ENCODE measurements around the gene CPB2.

Gene CPB2

GRCh38 chr13:46025157-46025556 lies 79.7 kb downstream of the CPB2 start:
- TF ChIP-seq YY1 (IDR thresholded peaks at IDR 0.05; ENCODE audit: low read depth): no peak
- 0 out of 2 replicates have a peak, but pooled peaks have one; percentile 21 for TF ChIP-seq CEBPB (IDR thresholded peaks at IDR 0.05)
- TF ChIP-seq TEAD4 (IDR thresholded peaks at IDR 0.05): no peak

GRCh38 chr13:46022481-46022880 lies 82.4 kb downstream of the CPB2 start:
- TF ChIP-seq NFIC (IDR thresholded peaks at IDR 0.05) (no peak), ZBTB7A (IDR thresholded peaks at IDR 0.05; ENCODE audit: low read depth) (no peak), TCF12 (IDR thresholded peaks at IDR 0.05; ENCODE audit: low read depth) (no peak), CREB1 (IDR thresholded peaks at IDR 0.05; ENCODE audit: low read depth) (no peak), TEAD4 (IDR thresholded peaks at IDR 0.05) (no peak), CEBPB (IDR thresholded peaks at IDR 0.05) (no peak), REST (IDR thresholded peaks at IDR 0.05; ENCODE audit: low read depth) (no peak), TAF1 (IDR thresholded peaks at IDR 0.05; ENCODE audit: low read depth) (no peak), YY1 (IDR thresholded peaks at IDR 0.05; ENCODE audit: low read depth) (no peak), USF1 (IDR thresholded peaks at IDR 0.05) (no peak), RAD21 (IDR thresholded peaks at IDR 0.05; ENCODE audit: low read depth) (no peak), EP300 (IDR thresholded peaks at IDR 0.05; ENCODE audit: borderline replicate concordance) (no peak), FOXM1 (IDR thresholded peaks at IDR 0.05; ENCODE audit: borderline replicate concordance, low read depth) (no peak)

GRCh38 chr13:46016216-46016615 lies 88.6 kb downstream of the CPB2 start:
- no peak for TF ChIP-seq MAX (IDR thresholded peaks at IDR 0.05)
- TF ChIP-seq FOXM1 (IDR thresholded peaks at IDR 0.05; ENCODE audit: borderline replicate concordance, low read depth): no peak
- TF ChIP-seq EP300 (IDR thresholded peaks at IDR 0.05; ENCODE audit: borderline replicate concordance): no peak
- TF ChIP-seq CREB1 (IDR thresholded peaks at IDR 0.05; ENCODE audit: low read depth): no peak
- no peak for TF ChIP-seq REST (IDR thresholded peaks at IDR 0.05; ENCODE audit: low read depth)

- no peak for TF ChIP-seq REST (IDR thresholded peaks at IDR 0.05; ENCODE audit: low read depth)
- TF ChIP-seq EP300 (IDR thresholded peaks at IDR 0.05; ENCODE audit: borderline replicate concordance): no peak
- no peak for TF ChIP-seq CREB1 (IDR thresholded peaks at IDR 0.05; ENCODE audit: low read depth)
- TF ChIP-seq TAF1 (IDR thresholded peaks at IDR 0.05; ENCODE audit: low read depth): no peak
- TF ChIP-seq TEAD4 (IDR thresholded peaks at IDR 0.05): no peak
- no peak for TF ChIP-seq YY1 (IDR thresholded peaks at IDR 0.05; ENCODE audit: low read depth)
- no peak for TF ChIP-seq ZBTB7A (IDR thresholded peaks at IDR 0.05; ENCODE audit: low read depth)
- no peak for TF ChIP-seq RAD21 (IDR thresholded peaks at IDR 0.05; ENCODE audit: low read depth)
- TF ChIP-seq NFIC (IDR thresholded peaks at IDR 0.05): no peak
- no peak for TF ChIP-seq MAX (IDR thresholded peaks at IDR 0.05)
- TF ChIP-seq TCF12 (IDR thresholded peaks at IDR 0.05; ENCODE audit: low read depth): no peak
- no peak for TF ChIP-seq CEBPB (IDR thresholded peaks at IDR 0.05)
- no peak for TF ChIP-seq FOXM1 (IDR thresholded peaks at IDR 0.05; ENCODE audit: borderline replicate concordance, low read depth)
- TF ChIP-seq USF1 (IDR thresholded peaks at IDR 0.05): no peak
- TF ChIP-seq EGR1 (IDR thresholded peaks at IDR 0.05): no peak
These were observed 89.5 kb downstream of the CPB2 start for GRCh38 chr13:46015366-46015765.

- TF ChIP-seq RAD21 (IDR thresholded peaks at IDR 0.05; ENCODE audit: low read depth) (no peak), CEBPB (IDR thresholded peaks at IDR 0.05) (no peak), MAX (IDR thresholded peaks at IDR 0.05) (no peak), YY1 (IDR thresholded peaks at IDR 0.05; ENCODE audit: low read depth) (no peak), TCF12 (IDR thresholded peaks at IDR 0.05; ENCODE audit: low read depth) (no peak), EGR1 (IDR thresholded peaks at IDR 0.05) (no peak), NFIC (IDR thresholded peaks at IDR 0.05) (no peak), CREB1 (IDR thresholded peaks at IDR 0.05; ENCODE audit: low read depth) (no peak)
These were observed 92.4 kb downstream of the CPB2 start for GRCh38 chr13:46012404-46012803.

All from Ishikawa (cell line).